Fibroblast of lung (primary cell): ENCODE measurements around the gene NKX3-2.

ENCODE experiments used
- EZH2 ChIP-seq: IDR thresholded peaks from 2 replicates; pipeline ENCODE4 v1.5.1; 2012; ENCODE audit warnings: low read length, control low read depth, mild to moderate bottlenecking; ENCODE audit errors: missing control alignments
- TF ChIP-seq, protein P1 (sequence below), 2 donors: IDR thresholded peaks in 1 of 2; conservative IDR thresholded peaks in 1 of 2; 1 replicate in 1 of 2; 2 replicates in 1 of 2; pipeline ENCODE4 v1.5.1; 2011 to 2012; ENCODE audit warnings: low read length in 2 of 2, control low read depth in 1 of 2, inconsistent platforms in 1 of 2, low read depth in 1 of 2, mild to moderate bottlenecking in 1 of 2

DNA sequence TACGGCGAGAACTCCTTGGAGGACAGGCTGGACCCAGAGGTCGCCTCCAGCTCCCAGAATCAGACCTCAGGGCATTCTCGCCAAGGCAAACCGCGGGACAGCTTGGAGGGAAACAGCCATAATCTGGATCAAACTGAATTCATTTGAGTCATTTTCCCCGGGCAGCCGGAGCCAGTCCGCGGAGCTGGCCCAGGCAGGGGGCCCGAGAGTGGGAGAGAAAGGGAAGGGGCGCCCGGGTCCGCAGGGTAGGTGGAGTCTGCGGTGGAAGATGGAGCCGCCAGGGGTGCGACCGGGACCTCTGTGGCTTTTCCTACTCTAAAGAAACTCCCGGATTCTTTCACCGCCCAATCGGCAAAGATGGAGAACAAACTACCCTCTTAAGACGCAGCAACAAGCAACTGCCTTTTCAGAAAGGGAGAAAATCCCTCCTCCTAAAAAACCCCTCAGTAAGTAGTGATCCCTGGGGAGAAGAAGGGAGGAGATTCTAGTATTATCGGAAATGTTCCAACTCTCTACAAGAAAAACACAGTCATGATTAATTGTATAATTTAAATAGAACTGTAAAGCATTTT, 5.2 kb downstream of the NKX3-2 start:
- TF ChIP-seq, protein P1, sequence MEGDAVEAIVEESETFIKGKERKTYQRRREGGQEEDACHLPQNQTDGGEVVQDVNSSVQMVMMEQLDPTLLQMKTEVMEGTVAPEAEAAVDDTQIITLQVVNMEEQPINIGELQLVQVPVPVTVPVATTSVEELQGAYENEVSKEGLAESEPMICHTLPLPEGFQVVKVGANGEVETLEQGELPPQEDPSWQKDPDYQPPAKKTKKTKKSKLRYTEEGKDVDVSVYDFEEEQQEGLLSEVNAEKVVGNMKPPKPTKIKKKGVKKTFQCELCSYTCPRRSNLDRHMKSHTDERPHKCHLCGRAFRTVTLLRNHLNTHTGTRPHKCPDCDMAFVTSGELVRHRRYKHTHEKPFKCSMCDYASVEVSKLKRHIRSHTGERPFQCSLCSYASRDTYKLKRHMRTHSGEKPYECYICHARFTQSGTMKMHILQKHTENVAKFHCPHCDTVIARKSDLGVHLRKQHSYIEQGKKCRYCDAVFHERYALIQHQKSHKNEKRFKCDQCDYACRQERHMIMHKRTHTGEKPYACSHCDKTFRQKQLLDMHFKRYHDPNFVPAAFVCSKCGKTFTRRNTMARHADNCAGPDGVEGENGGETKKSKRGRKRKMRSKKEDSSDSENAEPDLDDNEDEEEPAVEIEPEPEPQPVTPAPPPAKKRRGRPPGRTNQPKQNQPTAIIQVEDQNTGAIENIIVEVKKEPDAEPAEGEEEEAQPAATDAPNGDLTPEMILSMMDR (conservative IDR thresholded peaks at IDR 0.05 in 1 of 2, IDR thresholded peaks at IDR 0.05 in 1 of 2; ENCODE audit: low read depth in 1 of 2, low read length in 2 of 2), result no peak
- no peak for TF ChIP-seq EZH2
